ENCODE measurements around the gene STARD10.

The STARD10 gene

DNA sequence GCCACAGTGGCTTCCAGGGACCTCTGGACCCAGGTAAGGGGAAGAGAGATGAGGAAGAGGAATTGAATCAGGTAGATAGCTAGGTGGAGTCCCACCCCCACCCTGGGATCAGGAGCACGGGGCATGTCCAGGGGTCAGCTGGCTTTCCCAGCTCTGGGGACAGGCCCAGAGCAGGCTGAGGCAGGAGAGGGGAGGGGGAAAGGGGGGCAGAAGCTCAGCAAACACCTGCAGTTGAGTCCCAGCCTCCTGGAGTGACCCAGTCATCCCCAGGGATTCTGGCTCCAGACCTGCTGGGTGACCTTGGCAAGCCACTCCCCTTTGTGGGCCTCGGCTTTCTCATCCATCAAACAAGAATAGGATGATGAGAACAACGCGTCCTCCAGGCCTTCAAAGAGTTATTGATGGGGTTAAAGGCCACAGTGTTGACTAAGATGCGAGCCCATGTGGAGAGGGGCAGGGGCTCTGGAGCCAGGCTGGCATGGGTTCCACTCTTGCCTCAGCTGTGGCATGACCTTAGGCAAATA lies 16.0 kb downstream of the STARD10 start:
- H3K27me3 ChIP-seq (ENCODE audit: low read depth): no peaks in the 10 kb centered on the region
- no peaks in the 10 kb centered on the region for H3K4me1 ChIP-seq
- no peaks in the 10 kb centered on the region for H3K9me3 ChIP-seq
- in situ Hi-C loops (cut with MboI; ENCODE audit: low sequenced_read_pairs): no loop called here
- no peak for DNase-seq (ENCODE audit: low spot score in 2 of 2)
- no peak overlapping the region for H3K4me3 ChIP-seq
- no peaks in the 10 kb centered on the region; the same call in 1 of the 2 replicates for H3K36me3 ChIP-seq (replicated peaks)

GRCh38 chr11:72776844-72777754 lies 16.7 kb downstream of the STARD10 start:
- in situ Hi-C loops (cut with MboI; ENCODE audit: low sequenced_read_pairs): no loop called here
- Histone ChIP-seq H3K4me3 (no peak overlapping the region), H3K27me3 (ENCODE audit: low read depth) (no peaks in the 10 kb centered on the region), H3K36me3 (replicated peaks) (no peaks in the 10 kb centered on the region; the same call in 1 of the 2 replicates), H3K4me1 (no peaks in the 10 kb centered on the region), H3K9me3 (no peaks in the 10 kb centered on the region)
- DNase-seq (ENCODE audit: low spot score in 2 of 2): no peak

- Histone ChIP-seq H3K9me3 (no peaks in the 10 kb centered on the region), H3K27me3 (ENCODE audit: low read depth) (no peaks in the 10 kb centered on the region), H3K4me1 (no peaks in the 10 kb centered on the region), H3K36me3 (replicated peaks) (no peaks in the 10 kb centered on the region; the same call in 1 of the 2 replicates), H3K4me3 (no peak overlapping the region)
- no peak for DNase-seq (ENCODE audit: low spot score in 2 of 2)
- in situ Hi-C loops (cut with MboI; ENCODE audit: low sequenced_read_pairs): no loop called here
These were observed 17.6 kb downstream of the STARD10 start for GRCh38 chr11:72776117-72776843.

GRCh38 chr11:72775288-72776110 lies 18.3 kb downstream of the STARD10 start:
- Histone ChIP-seq H3K27me3 (ENCODE audit: low read depth) (no peaks in the 10 kb centered on the region), H3K9me3 (no peaks in the 10 kb centered on the region), H3K4me3 (no peak overlapping the region), H3K36me3 (replicated peaks) (no peaks in the 10 kb centered on the region; the same call in 1 of the 2 replicates), H3K4me1 (no peaks in the 10 kb centered on the region)
- in situ Hi-C loops (cut with MboI; ENCODE audit: low sequenced_read_pairs): no loop called here
- DNase-seq (ENCODE audit: low spot score in 2 of 2): no peak

DNA sequence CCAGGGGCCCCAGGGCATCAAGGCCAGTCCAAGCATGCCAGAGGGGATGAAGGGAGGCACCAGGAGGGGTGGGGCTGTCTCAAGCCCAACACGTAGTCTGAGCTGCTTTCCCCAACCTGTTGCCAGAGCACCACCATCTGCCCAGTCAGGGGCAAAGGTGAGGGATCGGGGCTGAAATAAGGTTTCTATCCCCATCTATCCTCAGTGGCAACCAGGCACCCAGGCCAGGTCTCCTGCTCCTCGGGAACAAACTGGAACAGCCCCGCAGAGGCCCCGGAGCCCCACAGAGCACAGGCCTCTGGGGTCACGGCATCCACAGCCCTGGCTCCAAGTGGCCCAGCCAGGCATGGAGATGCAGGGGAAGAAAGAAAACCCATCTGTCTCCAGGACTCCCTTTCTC lies 19.3 kb downstream of the STARD10 start:
- in situ Hi-C loops (cut with MboI; ENCODE audit: low sequenced_read_pairs): no loop called here
- Histone ChIP-seq H3K4me3 (no peak overlapping the region), H3K4me1 (no peaks in the 10 kb centered on the region), H3K27me3 (ENCODE audit: low read depth) (no peaks in the 10 kb centered on the region), H3K9me3 (no peaks in the 10 kb centered on the region), H3K36me3 (replicated peaks) (no peaks in the 10 kb centered on the region; the same call in 1 of the 2 replicates)
- no peak for DNase-seq (ENCODE audit: low spot score in 2 of 2)

DNA sequence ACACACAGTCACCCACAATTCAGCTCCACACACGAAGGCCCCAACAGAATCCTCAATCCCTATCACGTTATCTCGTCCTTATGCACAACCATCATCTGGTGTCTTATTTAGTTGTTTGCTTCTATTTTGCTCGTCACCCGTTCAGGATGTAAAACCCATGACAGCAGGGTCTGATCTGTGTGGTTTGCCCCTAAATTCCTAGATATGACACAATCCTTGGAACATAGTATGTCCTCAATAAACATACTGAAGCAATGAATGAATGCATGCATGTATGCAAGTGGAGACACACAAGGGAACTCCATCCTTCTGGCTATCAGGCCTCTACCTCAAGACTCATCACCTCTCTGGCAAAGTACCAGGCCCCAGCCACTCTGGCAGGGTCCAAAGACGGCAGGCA lies 20.2 kb downstream of the STARD10 start:
- in situ Hi-C loops (cut with MboI; ENCODE audit: low sequenced_read_pairs): no loop called here
- H3K4me1 ChIP-seq: no peaks in the 10 kb centered on the region
- no peaks in the 10 kb centered on the region for H3K27me3 ChIP-seq (ENCODE audit: low read depth)
- H3K36me3 ChIP-seq (replicated peaks): no peaks in the 10 kb centered on the region; the same call in 1 of the 2 replicates
- no peak for DNase-seq (ENCODE audit: low spot score in 2 of 2)
- H3K4me3 ChIP-seq: no peak overlapping the region
- no peaks in the 10 kb centered on the region for H3K9me3 ChIP-seq

DNA sequence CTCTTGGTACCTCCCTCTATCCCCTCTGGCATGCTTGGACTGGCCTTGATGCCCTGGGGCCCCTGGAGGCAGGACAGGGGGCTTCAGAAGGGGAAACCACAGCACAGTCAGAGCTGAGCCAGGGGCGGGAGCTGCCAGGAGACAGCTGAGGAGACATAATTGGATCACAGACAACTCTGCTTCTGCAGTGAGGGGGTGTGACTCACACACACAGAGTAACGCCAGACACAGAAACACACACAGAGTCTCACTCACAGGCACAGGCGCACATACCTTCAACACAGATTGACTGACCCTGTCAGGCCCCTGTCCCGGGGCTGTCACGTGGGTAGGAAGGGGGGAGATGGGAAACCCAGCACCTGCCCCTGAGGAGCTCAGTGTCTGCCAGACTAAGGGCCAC lies 20.6 kb downstream of the STARD10 start:
- Histone ChIP-seq H3K27me3 (ENCODE audit: low read depth) (no peaks in the 10 kb centered on the region), H3K9me3 (no peaks in the 10 kb centered on the region), H3K4me3 (no peak overlapping the region), H3K36me3 (replicated peaks) (no peaks in the 10 kb centered on the region; the same call in 1 of the 2 replicates), H3K4me1 (no peaks in the 10 kb centered on the region)
- no peak for DNase-seq (ENCODE audit: low spot score in 2 of 2)
- in situ Hi-C loops (cut with MboI; ENCODE audit: low sequenced_read_pairs): no loop called here

GRCh38 chr11:72772059-72772458 lies 21.8 kb downstream of the STARD10 start:
- DNase-seq (ENCODE audit: low spot score in 2 of 2): no peak
- Histone ChIP-seq H3K4me1 (no peaks in the 10 kb centered on the region), H3K9me3 (no peaks in the 10 kb centered on the region), H3K4me3 (no peak overlapping the region), H3K27me3 (ENCODE audit: low read depth) (no peaks in the 10 kb centered on the region), H3K36me3 (replicated peaks) (no peaks in the 10 kb centered on the region)
- in situ Hi-C loops (cut with MboI; ENCODE audit: low sequenced_read_pairs): no loop called here

- Histone ChIP-seq H3K36me3 (replicated peaks) (no peaks in the 10 kb centered on the region), H3K4me3 (no peak overlapping the region), H3K27me3 (ENCODE audit: low read depth) (no peaks in the 10 kb centered on the region), H3K4me1 (no peaks in the 10 kb centered on the region), H3K9me3 (no peaks in the 10 kb centered on the region)
- in situ Hi-C loops (cut with MboI; ENCODE audit: low sequenced_read_pairs): no loop called here
- no peak for DNase-seq (ENCODE audit: low spot score in 2 of 2)
These were observed 22.3 kb downstream of the STARD10 start for GRCh38 chr11:72771507-72771906.

DNA sequence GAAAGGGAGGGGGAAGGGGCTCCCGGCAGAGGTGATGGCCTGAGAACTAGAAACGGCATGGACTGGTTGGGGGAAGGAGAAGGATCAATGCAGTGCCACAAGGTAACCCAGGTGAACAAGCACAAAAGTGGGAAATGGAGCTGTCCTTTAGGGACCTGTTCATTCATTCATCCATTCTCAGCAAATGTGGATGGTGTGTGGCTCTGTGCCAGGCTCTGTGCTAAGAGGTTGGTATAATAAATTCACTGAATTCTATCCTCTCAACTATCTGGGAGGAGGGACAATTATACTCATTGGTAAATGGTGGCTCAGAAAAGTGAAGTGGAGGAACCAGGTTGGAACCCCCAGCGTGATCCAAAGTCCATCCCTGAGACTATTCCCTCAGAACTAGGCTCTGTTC lies 23.0 kb downstream of the STARD10 start:
- Histone ChIP-seq H3K4me1 (no peaks in the 10 kb centered on the region), H3K4me3 (no peak overlapping the region), H3K36me3 (replicated peaks) (no peaks in the 10 kb centered on the region), H3K9me3 (no peaks in the 10 kb centered on the region), H3K27me3 (ENCODE audit: low read depth) (no peaks in the 10 kb centered on the region)
- DNase-seq (ENCODE audit: low spot score in 2 of 2): no peak
- in situ Hi-C loops (cut with MboI; ENCODE audit: low sequenced_read_pairs): no loop called here

DNA sequence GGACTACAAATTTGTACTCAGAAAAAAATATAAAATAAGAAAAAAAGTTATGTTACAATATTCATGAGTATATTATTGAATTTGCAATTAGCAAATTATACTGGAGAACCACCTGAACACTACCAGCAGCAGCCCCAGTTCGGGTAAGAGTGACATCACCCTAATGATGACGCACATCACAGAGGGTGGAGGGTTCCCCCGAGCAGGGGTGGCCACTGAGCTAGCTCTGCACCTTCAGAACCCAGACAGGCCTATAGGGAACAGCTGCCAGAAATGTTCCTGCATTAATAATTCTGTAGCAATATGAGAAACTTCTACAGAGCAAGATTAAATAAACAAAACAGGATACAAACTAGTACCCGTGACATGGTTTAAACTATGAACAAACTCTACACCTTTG lies 24.2 kb downstream of the STARD10 start:
- Histone ChIP-seq H3K4me3 (no peak overlapping the region), H3K27me3 (ENCODE audit: low read depth) (no peaks in the 10 kb centered on the region), H3K4me1 (no peaks in the 10 kb centered on the region), H3K36me3 (replicated peaks) (no peaks in the 10 kb centered on the region), H3K9me3 (no peaks in the 10 kb centered on the region)
- in situ Hi-C loops (cut with MboI; ENCODE audit: low sequenced_read_pairs): no loop called here
- DNase-seq (ENCODE audit: low spot score in 2 of 2): no peak

GRCh38 chr11:72768581-72768980 lies 25.3 kb downstream of the STARD10 start:
- Histone ChIP-seq H3K27me3 (ENCODE audit: low read depth) (no peaks in the 10 kb centered on the region), H3K9me3 (no peaks in the 10 kb centered on the region), H3K4me1 (no peaks in the 10 kb centered on the region), H3K4me3 (no peak overlapping the region), H3K36me3 (replicated peaks) (no peaks in the 10 kb centered on the region)
- DNase-seq (ENCODE audit: low spot score in 2 of 2): no peak
- in situ Hi-C loops (cut with MboI; ENCODE audit: low sequenced_read_pairs): no loop called here

- Histone ChIP-seq H3K27me3 (ENCODE audit: low read depth) (no peaks in the 10 kb centered on the region), H3K4me1 (no peaks in the 10 kb centered on the region), H3K36me3 (replicated peaks) (no peaks in the 10 kb centered on the region), H3K9me3 (no peaks in the 10 kb centered on the region), H3K4me3 (no peak overlapping the region)
- in situ Hi-C loops (cut with MboI; ENCODE audit: low sequenced_read_pairs): no loop called here
- DNase-seq (ENCODE audit: low spot score in 2 of 2): no peak
These were observed 26.4 kb downstream of the STARD10 start for GRCh38 chr11:72767203-72768062.

All from HAP-1 (cell line).